ENCODE measurements around the gene CLASP1. TPM values are rescaled to one million over a fixed set of nuclear protein-coding genes. Genes with fewer than 3 reads are reported as not detected.
"Not testable (repeated sequence)": the region's sequence is repeated elsewhere in the genome, so short reads cannot be mapped to it uniquely, and the experiment has no call there.

The CLASP1 gene
- total and polyA plus RNA-seq, 4 donors, result 11.8 to 81.8 (median 40.3) TPM

DNA sequence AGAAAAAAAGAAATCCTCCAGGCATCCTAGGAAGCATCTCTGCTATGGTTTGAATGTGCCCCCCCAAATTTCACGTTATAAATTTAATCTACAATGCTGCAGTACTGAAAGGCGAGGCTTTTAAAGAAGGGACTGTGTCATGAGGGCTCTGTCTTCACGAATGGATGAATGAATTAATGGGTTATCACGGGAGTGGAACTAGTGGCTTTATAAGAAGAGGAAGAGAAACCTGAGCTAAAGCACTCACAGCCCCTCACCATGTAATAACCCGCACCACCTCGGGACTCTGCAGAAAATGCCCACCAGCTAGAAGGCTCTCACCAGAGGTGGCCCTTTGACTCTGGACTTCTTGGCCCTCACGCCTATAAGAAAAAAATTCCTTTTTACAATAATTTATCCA, 90.9 kb downstream of the CLASP1 start:
- no peaks in the 10 kb centered on the region for H3K36me3 ChIP-seq (ENCODE audit: control insufficient read depth in 1 of 2, insufficient read depth in 2 of 2, low read length in 1 of 2)
- H3K4me1 ChIP-seq (ENCODE audit: control insufficient read depth in 1 of 2, insufficient read depth in 2 of 2, low read length in 2 of 2), result peaks cover 2 to 3% of the 10 kb centered on the region in 2 donors
- intact Hi-C loops (cut with DNase I), result no loop called here
- WGBS, 2 donors, result 90 to 92% methylated on average over 7 of the region's 7 CpGs
- H3K4me3 ChIP-seq (ENCODE audit: low read length in 2 of 2), result no peak overlapping the region
- DNase-seq (no peak), ATAC-seq (ENCODE audit: low FRiP score) (no peak)
- no peaks in the 10 kb centered on the region for H3K27me3 ChIP-seq (ENCODE audit: control insufficient read depth in 1 of 2, insufficient read depth in 2 of 2, low read length in 1 of 2)
- no peak overlapping the region for H3K27ac ChIP-seq (ENCODE audit: low read depth in 1 of 2, low read length in 2 of 2)
- H3K9me3 ChIP-seq (ENCODE audit: control insufficient read depth, low read length), result no peaks in the 10 kb centered on the region

DNA sequence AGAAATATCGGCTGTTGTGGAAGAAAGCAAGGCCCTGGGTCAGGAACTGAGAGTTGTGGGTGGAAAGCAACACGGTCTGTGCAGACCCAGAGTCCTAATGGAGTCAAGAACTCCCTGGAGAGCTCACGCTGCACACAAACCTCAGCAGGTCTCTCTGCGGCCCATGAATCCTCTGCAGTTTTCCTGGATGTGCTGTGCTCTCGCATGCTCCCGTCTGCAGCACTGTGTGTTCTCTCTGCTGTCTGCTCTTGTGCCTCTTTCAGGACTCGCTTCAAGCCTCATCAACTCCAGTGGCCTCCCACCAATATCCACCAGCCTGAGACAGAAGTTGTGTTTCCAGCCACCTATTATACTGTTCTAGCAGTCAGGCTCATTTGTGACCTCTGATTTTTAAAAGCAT, 94.3 kb downstream of the CLASP1 start:
- DNase-seq (no peak), ATAC-seq (ENCODE audit: low FRiP score) (no peak)
- H3K27me3 ChIP-seq (ENCODE audit: control insufficient read depth in 1 of 2, insufficient read depth in 2 of 2, low read length in 1 of 2), result no peaks in the 10 kb centered on the region
- no peak overlapping the region for H3K4me3 ChIP-seq (ENCODE audit: low read length in 2 of 2)
- H3K4me1 ChIP-seq (ENCODE audit: control insufficient read depth in 1 of 2, insufficient read depth in 2 of 2, low read length in 2 of 2), result peaks cover 0 to 3% of the 10 kb centered on the region in 2 donors
- no peaks in the 10 kb centered on the region for H3K36me3 ChIP-seq (ENCODE audit: control insufficient read depth in 1 of 2, insufficient read depth in 2 of 2, low read length in 1 of 2)
- intact Hi-C loops (cut with DNase I), result no loop called here
- H3K27ac ChIP-seq (ENCODE audit: low read depth in 1 of 2, low read length in 2 of 2), result no peak overlapping the region
- H3K9me3 ChIP-seq (ENCODE audit: control insufficient read depth, low read length), result no peaks in the 10 kb centered on the region
- 71 to 72% methylated on average over 7 of the region's 7 CpGs for WGBS, 2 donors

DNA sequence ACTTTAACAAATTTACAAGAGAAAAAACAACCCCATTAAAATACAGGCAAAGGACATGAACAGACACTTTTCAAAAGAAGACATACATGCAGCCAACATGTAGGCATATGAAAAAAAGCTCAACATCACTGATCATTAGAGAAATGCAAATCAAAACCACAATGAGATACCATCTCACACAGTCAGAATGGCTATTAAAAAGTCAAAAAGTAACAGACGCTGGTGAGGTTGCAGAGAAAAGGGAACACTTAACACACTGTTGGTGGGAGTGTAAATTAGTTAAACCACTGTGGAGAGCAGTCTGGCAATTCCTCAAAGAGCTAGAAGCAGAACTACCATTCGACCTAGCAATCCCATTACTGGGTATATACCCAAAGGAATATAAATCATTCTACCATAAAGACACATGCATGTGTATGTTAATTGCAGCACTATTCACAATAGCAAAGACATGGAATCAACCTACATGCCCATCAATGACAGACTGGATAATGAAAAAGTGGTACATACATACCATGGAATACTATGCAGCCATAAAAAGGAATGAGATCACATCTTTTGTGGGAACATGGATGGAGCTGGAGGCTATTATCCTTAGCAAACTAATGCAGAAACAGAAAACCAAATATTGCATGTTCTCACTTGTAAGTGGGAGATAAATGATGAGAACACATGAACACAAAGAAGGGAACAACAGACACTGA, 96.6 kb downstream of the CLASP1 start:
- WGBS, 2 donors, result 86 to 94% methylated on average over 2 of the region's 2 CpGs
- H3K36me3 ChIP-seq (ENCODE audit: control insufficient read depth in 1 of 2, insufficient read depth in 2 of 2, low read length in 1 of 2); ATAC-seq (ENCODE audit: low FRiP score); H3K27me3 ChIP-seq (ENCODE audit: control insufficient read depth in 1 of 2, insufficient read depth in 2 of 2, low read length in 1 of 2); H3K4me3 ChIP-seq (ENCODE audit: low read length in 2 of 2); H3K27ac ChIP-seq (ENCODE audit: low read depth in 1 of 2, low read length in 2 of 2); DNase-seq; H3K9me3 ChIP-seq (ENCODE audit: control insufficient read depth, low read length); intact Hi-C loops (cut with DNase I); H3K4me1 ChIP-seq (ENCODE audit: control insufficient read depth in 1 of 2, insufficient read depth in 2 of 2, low read length in 2 of 2): not testable (repeated sequence)

DNA sequence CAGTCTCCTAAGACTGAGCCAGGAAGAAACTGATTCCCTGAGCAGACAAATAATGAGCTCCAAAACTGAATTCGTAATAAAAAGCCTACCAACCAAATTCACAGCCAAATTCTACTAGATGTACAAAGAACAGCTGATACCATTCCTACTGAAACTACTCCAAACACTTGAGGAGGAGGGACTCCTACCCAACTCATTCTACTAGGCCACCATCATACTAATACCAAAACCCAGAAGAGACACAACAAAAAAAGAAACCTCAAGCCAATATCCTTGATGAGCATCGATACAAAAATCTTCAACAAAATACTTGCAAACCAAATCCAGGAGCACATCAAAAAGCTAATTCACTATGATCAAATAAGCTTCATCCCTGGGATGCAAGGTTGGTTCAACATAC, 98.6 kb downstream of the CLASP1 start:
- Histone ChIP-seq H3K4me1 (ENCODE audit: control insufficient read depth in 1 of 2, insufficient read depth in 2 of 2, low read length in 2 of 2) (no peaks in the 10 kb centered on the region), H3K27ac (ENCODE audit: low read depth in 1 of 2, low read length in 2 of 2) (no peak overlapping the region), H3K4me3 (ENCODE audit: low read length in 2 of 2) (no peak overlapping the region), H3K9me3 (ENCODE audit: control insufficient read depth, low read length) (no peaks in the 10 kb centered on the region), H3K36me3 (ENCODE audit: control insufficient read depth in 1 of 2, insufficient read depth in 2 of 2, low read length in 1 of 2) (no peaks in the 10 kb centered on the region), H3K27me3 (ENCODE audit: control insufficient read depth in 1 of 2, insufficient read depth in 2 of 2, low read length in 1 of 2) (no peaks in the 10 kb centered on the region)
- 81 to 90% methylated on average over 2 of the region's 2 CpGs for WGBS, 2 donors
- intact Hi-C loops (cut with DNase I), result no loop called here
- no peak for DNase-seq
- no peak for ATAC-seq (ENCODE audit: low FRiP score)

DNA sequence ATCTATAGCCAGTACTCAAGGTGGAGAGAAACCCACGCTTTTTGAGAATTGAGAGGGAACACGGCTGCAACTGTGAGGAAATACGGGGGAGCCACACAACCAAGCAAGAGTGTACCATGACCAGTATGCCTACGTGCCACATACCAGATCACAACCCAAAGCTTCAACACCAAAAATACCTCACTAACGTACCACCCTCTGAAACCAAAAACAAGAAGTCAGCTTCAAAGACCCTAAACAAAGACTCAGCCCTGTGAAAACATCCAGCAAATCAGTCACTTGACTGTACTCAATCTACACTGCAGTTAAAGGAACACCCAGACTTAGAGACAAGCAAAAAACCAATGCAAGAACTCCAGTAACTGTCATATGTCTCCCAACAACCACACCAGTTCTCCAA, 101.6 kb downstream of the CLASP1 start:
- H3K27ac ChIP-seq (ENCODE audit: low read depth in 1 of 2, low read length in 2 of 2), result no peak overlapping the region
- no peaks in the 10 kb centered on the region for H3K9me3 ChIP-seq (ENCODE audit: control insufficient read depth, low read length)
- 87 to 93% methylated on average over 5 of the region's 5 CpGs for WGBS, 2 donors
- intact Hi-C loops (cut with DNase I), result no loop called here
- no peak overlapping the region for H3K4me3 ChIP-seq (ENCODE audit: low read length in 2 of 2)
- DNase-seq (no peak), ATAC-seq (ENCODE audit: low FRiP score) (no peak)
- H3K27me3 ChIP-seq (ENCODE audit: control insufficient read depth in 1 of 2, insufficient read depth in 2 of 2, low read length in 1 of 2), result no peaks in the 10 kb centered on the region
- H3K36me3 ChIP-seq (ENCODE audit: control insufficient read depth in 1 of 2, insufficient read depth in 2 of 2, low read length in 1 of 2), result no peaks in the 10 kb centered on the region
- no peaks in the 10 kb centered on the region for H3K4me1 ChIP-seq (ENCODE audit: control insufficient read depth in 1 of 2, insufficient read depth in 2 of 2, low read length in 2 of 2)

DNA sequence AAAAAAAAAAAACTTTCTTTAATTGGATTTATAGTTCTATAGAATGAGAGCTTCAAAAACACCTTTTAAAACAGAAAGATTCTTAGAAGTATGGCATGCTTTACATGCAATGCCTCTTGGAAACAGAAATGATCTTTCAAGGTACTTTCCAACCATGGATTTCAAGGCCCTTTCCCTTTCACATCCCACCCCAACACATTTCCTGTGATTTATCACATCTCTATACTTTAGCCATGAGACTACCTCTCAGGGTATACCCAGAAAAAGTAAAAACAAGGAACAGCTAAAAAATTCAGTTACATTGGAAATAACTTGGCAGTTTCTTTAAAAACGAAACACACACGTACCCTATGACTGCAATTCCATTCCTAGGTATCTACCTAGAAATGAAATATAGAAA, 103.3 kb downstream of the CLASP1 start:
- WGBS, 2 donors, result 87 to 93% methylated on average over 2 of the region's 2 CpGs
- no peak overlapping the region for H3K4me3 ChIP-seq (ENCODE audit: low read length in 2 of 2)
- intact Hi-C loops (cut with DNase I), result no loop called here
- H3K27ac ChIP-seq (ENCODE audit: low read depth in 1 of 2, low read length in 2 of 2), result no peak overlapping the region
- H3K27me3 ChIP-seq (ENCODE audit: control insufficient read depth in 1 of 2, insufficient read depth in 2 of 2, low read length in 1 of 2), result no peaks in the 10 kb centered on the region
- peaks cover 0 to 3% of the 10 kb centered on the region in 2 donors for H3K4me1 ChIP-seq (ENCODE audit: control insufficient read depth in 1 of 2, insufficient read depth in 2 of 2, low read length in 2 of 2)
- no peak for DNase-seq
- no peak for ATAC-seq (ENCODE audit: low FRiP score)
- no peaks in the 10 kb centered on the region for H3K9me3 ChIP-seq (ENCODE audit: control insufficient read depth, low read length)
- H3K36me3 ChIP-seq (ENCODE audit: control insufficient read depth in 1 of 2, insufficient read depth in 2 of 2, low read length in 1 of 2), result no peaks in the 10 kb centered on the region

DNA sequence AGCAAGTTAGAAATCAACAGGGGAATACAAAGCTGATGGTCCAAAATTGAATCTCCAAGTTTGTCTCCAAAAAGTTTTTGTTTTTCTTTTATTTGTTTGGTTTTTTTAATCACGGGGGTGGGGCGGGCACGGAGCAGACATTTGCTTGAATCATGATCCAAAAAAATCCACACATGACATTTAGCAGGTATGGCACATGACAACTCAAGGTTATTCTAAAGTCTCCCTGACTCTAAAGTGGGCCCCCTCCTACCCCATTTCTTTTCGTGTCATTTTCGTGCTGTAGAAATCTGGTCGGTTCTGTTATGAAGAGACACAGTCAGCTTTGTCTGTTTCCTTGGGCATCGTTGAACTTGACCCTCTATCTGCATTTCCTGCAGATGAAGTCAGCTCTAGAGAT, 104.0 kb downstream of the CLASP1 start:
- DNase-seq (no peak), ATAC-seq (ENCODE audit: low FRiP score) (no peak)
- intact Hi-C loops (cut with DNase I), result no loop called here
- 65 to 68% methylated on average over 7 of the region's 7 CpGs for WGBS, 2 donors
- Histone ChIP-seq H3K4me3 (ENCODE audit: low read length in 2 of 2) (no peak overlapping the region), H3K9me3 (ENCODE audit: control insufficient read depth, low read length) (no peaks in the 10 kb centered on the region), H3K4me1 (ENCODE audit: control insufficient read depth in 1 of 2, insufficient read depth in 2 of 2, low read length in 2 of 2) (peaks cover 0 to 3% of the 10 kb centered on the region in 2 donors), H3K36me3 (ENCODE audit: control insufficient read depth in 1 of 2, insufficient read depth in 2 of 2, low read length in 1 of 2) (no peaks in the 10 kb centered on the region), H3K27ac (ENCODE audit: low read depth in 1 of 2, low read length in 2 of 2) (no peak overlapping the region), H3K27me3 (ENCODE audit: control insufficient read depth in 1 of 2, insufficient read depth in 2 of 2, low read length in 1 of 2) (no peaks in the 10 kb centered on the region)

DNA sequence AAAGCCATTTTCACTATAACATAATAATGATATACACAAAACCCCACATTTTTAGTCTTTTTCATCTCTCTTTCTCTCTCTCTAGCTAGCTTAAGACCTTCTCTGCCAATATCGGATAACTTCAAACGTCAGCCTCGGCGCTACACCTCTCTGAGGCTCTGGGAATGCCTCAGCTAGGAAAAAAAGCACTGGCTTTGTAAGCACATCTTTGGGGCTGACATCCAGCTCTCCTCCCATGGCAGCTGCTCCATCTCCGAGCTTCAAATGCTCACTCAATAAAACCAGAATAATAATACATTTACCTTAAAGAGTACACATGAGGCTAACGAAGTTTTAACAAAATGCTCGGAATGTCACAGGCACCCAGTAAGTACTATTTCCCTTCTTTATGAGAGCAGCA, 107.8 kb downstream of the CLASP1 start:
- no peak for ATAC-seq (ENCODE audit: low FRiP score)
- Histone ChIP-seq H3K27ac (ENCODE audit: low read depth in 1 of 2, low read length in 2 of 2) (no peak overlapping the region), H3K36me3 (ENCODE audit: control insufficient read depth in 1 of 2, insufficient read depth in 2 of 2, low read length in 1 of 2) (no peaks in the 10 kb centered on the region), H3K4me3 (ENCODE audit: low read length in 2 of 2) (no peak overlapping the region), H3K27me3 (ENCODE audit: control insufficient read depth in 1 of 2, insufficient read depth in 2 of 2, low read length in 1 of 2) (no peaks in the 10 kb centered on the region), H3K9me3 (ENCODE audit: control insufficient read depth, low read length) (no peaks in the 10 kb centered on the region), H3K4me1 (ENCODE audit: control insufficient read depth in 1 of 2, insufficient read depth in 2 of 2, low read length in 2 of 2) (peaks cover 2 to 9% of the 10 kb centered on the region in 2 donors)
- 37% methylated on average over 7 of the region's 7 CpGs for WGBS, 2 donors
- no peak for DNase-seq
- intact Hi-C loops (cut with DNase I), result no loop called here

DNA sequence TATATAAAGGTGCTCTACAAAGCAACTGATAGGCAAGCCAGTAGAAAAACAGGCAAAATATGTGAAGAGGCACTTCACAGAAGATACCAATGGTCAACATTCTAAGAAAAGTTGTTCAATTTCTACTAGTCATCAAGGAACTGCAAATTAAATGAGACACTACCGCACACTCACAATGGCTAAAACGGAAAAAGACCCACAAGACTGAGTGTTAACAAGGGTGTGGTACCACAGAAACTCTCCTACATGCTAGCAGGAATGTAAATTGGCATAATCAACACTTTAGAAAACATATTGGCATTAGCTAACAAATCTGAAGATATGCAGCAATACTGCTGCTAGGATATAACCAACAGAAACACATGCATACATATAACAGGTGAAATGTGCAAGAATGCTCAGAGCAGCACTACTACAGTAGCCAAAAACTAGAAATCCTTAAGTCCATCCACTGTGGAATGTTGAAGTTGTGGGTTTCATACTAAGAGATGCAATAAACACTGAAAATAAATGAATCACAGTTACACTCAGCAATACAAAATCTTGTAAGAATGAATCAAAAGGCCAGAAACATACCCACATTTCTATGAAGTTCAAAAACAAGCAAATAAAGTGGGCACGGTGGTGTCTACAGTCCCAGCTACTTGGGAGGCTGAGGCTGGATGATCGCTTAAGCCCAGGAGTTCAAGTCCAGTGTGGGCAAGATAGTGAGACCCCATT, 109.4 kb downstream of the CLASP1 start:
- Histone ChIP-seq H3K4me3 (ENCODE audit: low read length in 2 of 2) (no peak overlapping the region), H3K4me1 (ENCODE audit: control insufficient read depth in 1 of 2, insufficient read depth in 2 of 2, low read length in 2 of 2) (peaks cover 2 to 9% of the 10 kb centered on the region in 2 donors), H3K27me3 (ENCODE audit: control insufficient read depth in 1 of 2, insufficient read depth in 2 of 2, low read length in 1 of 2) (no peaks in the 10 kb centered on the region), H3K36me3 (ENCODE audit: control insufficient read depth in 1 of 2, insufficient read depth in 2 of 2, low read length in 1 of 2) (no peaks in the 10 kb centered on the region), H3K9me3 (ENCODE audit: control insufficient read depth, low read length) (no peaks in the 10 kb centered on the region), H3K27ac (ENCODE audit: low read depth in 1 of 2, low read length in 2 of 2) (no peak overlapping the region)
- intact Hi-C loops (cut with DNase I), result loop anchor here in 1 of 2 donors (5.0 kb wide), 1 partner anchor 32 kb away; no protein-coding TSS in a partner anchor
- no peak for DNase-seq
- ATAC-seq (ENCODE audit: low FRiP score), result no peak
- WGBS, 2 donors, result 78 to 92% methylated on average over 4 of the region's 4 CpGs

All from aorta (tissue), 5 donors.